Heart left ventricle (tissue), 16 donors: Measurements from ENCODE around the gene SLC10A7. TPM values are rescaled to one million over a fixed set of nuclear protein-coding genes. Genes with fewer than 3 reads are reported as not detected.

Source experiments
- ATAC-seq, 4 donors: fragments of 200-7000 bp; cut with Tn5 transposase; one replicate each; pipeline ENCODE4 v1.9.1; 2020 to 2022; ENCODE audit warnings: moderate library complexity in 4 of 4, mild to moderate bottlenecking in 3 of 4, moderate number of reproducible peaks in 1 of 4
- DNase-seq, 5 donors: peaks; one replicate each; pipeline ENCODE4 v3.0.0-alpha.2; 2020
- H3K27ac ChIP-seq, 12 donors: fragments of 200-600 bp; sonication (generic) in 4 of 12; one replicate each; pipeline versions ENCODE4 v1.5.0 to v1.8.0; 2016 to 2022; ENCODE audit warnings: mild to moderate bottlenecking in 2 of 12
- H3K27me3 ChIP-seq, 9 donors: fragments of 200-600 bp; sonication (generic) in 2 of 9; one replicate each; pipeline versions ENCODE4 v1.5.1 to v1.8.0; 2016 to 2022; ENCODE audit warnings: mild to moderate bottlenecking in 3 of 9
- H3K36me3 ChIP-seq, 9 donors: fragments of 200-600 bp; sonication (generic) in 2 of 9; one replicate each; pipeline versions ENCODE4 v1.5.0 to v1.8.0; 2018 to 2022; ENCODE audit warnings: mild to moderate bottlenecking in 2 of 9
- H3K4me1 ChIP-seq, 12 donors: fragments of 200-600 bp; sonication (generic) in 4 of 12; one replicate each; pipeline versions ENCODE4 v1.5.0 to v1.8.0; 2016 to 2022; ENCODE audit warnings: mild to moderate bottlenecking in 3 of 12
- H3K4me3 ChIP-seq, 12 donors: fragments of 200-600 bp; sonication (generic) in 4 of 12; one replicate each; pipeline versions ENCODE4 v1.5.0 to v1.8.0; 2017 to 2022; ENCODE audit warnings: mild to moderate bottlenecking in 9 of 12, moderate library complexity in 4 of 12
- H3K9me3 ChIP-seq, 12 donors: fragments of 200-600 bp; sonication (generic) in 4 of 12; one replicate each; pipeline versions ENCODE4 v1.5.0 to v1.8.0; 2016 to 2022; ENCODE audit warnings: mild to moderate bottlenecking in 1 of 12
- POLR2A ChIP-seq, 2 donors: fragments of 450-650 bp; IDR thresholded peaks; one replicate each; pipeline ENCODE4 v1.6.1; 2017; ENCODE audit warnings: antibody characterized with exemption in 2 of 2, mild to moderate bottlenecking in 2 of 2, moderate library complexity in 2 of 2
- WGBS, 4 donors: extraction: QIAGEN DNeasy Blood & Tissue Kit in 2 of 4; methylation state at CpG; one replicate each; pipeline versions ENCODE4 v1.1.5 to v1.1.7; 2013 to 2018; 5-methylcytosine and 5-hydroxymethylcytosine counted together
- intact Hi-C, 10 donors: fragments of 100-400 bp; cut with DNase I; formaldehyde crosslinking; loops; one replicate each; pipeline versions ENCODE4 v1.11.1 to v1.14.2; 2022
- polyA plus RNA-seq, 2 donors: library from polyadenylated mRNA; stranded (reverse); fragments of 200-250 nt; gene quantifications; one replicate each; pipeline ENCODE4 v1.2.3, GENCODE V29; 2013
- total RNA-seq, 9 donors: library from RNA; depleted of rRNA in 2 of 9; stranded (reverse); fragments of >200 nt in 2 of 9; fragmentation: NEBNext Ultra II Directional in 3 of 9; extraction: Animal tissue kit (Norgen Biotek cat#: 25700) in 3 of 9; gene quantifications; one replicate each; pipeline versions ENCODE4 v1.1.0 to v1.2.4, GENCODE V29; 2016 to 2023
- TF ChIP-seq, protein P1 (sequence below), 12 donors: fragments of 200-600 bp; sonication (generic) in 4 of 12; IDR thresholded peaks; one replicate each; pipeline versions ENCODE4 v1.5.0 to v1.8.0; 2018 to 2022; ENCODE audit warnings: antibody characterized with exemption in 12 of 12, mild to moderate bottlenecking in 5 of 12
- donor health status: ischemic (EF 13 %, LVEDD 7.1; RV severe dilation, severe dysfunction).
- donor health status: healthy with polysubstance abuse.
- donor health status: DM: no; HTN: yes; CAD: no.
- donor health status: DM: no; HTN: no; CAD: no.
- donor health status: ischemic (EF 25% LVEDD 6.9; RV normal size, moderate dysfunction).
- donor health status: ischemic (EF 25% LVEDD 5.7; RV mildly dilated, moderate dysfunction).
- donor health status: healthy.
- donor health status: DM: yes; HTN: yes; CAD: no.
- donor health status: ischemic (EF 35%, LVEDD 5.7; RV mildly dilated, moderate dysfunction).
- donor health status: nonischemic (EF 11% LVEDD 7.7; RV severe dilation, severe dysfunction).
- donor health status: DM: yes; HTN: yes; CAD: no.
- donor health status: PGD.
- donor health status: ischemic (EF 29% LVEDD 5.4; RV normal size, mild dysfunction).
- donor health status: nonischemic (EF 23%, LVEDD 6.1; RV moderate dilation, normal function).

The SLC10A7 gene
- total and polyA plus RNA-seq, 11 donors: 1.2 to 8.7 (median 3.1) TPM

DNA sequence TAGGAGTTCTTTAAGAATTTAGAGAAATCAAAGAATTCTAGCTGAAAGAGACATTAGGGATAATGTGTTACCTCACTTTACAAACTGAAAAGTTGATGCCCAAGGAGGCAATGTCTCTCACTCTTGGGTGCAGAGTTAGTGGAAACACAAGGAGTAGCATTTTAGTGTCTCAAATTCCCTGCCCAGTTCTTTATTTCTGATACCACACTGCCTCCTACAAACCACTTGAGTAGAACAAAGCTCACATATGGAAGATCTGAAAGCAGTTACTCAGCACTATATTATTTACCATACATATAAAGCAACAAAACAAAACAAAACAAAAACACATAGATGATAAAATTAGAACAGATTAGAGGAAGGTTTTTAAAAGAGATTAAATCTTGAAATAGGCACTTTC lies 183.2 kb downstream of the SLC10A7 start:
- H3K27me3 ChIP-seq: no peaks in the 10 kb centered on the region
- TF ChIP-seq POLR2A (IDR thresholded peaks at IDR 0.05): no peak
- TF ChIP-seq, protein P1, sequence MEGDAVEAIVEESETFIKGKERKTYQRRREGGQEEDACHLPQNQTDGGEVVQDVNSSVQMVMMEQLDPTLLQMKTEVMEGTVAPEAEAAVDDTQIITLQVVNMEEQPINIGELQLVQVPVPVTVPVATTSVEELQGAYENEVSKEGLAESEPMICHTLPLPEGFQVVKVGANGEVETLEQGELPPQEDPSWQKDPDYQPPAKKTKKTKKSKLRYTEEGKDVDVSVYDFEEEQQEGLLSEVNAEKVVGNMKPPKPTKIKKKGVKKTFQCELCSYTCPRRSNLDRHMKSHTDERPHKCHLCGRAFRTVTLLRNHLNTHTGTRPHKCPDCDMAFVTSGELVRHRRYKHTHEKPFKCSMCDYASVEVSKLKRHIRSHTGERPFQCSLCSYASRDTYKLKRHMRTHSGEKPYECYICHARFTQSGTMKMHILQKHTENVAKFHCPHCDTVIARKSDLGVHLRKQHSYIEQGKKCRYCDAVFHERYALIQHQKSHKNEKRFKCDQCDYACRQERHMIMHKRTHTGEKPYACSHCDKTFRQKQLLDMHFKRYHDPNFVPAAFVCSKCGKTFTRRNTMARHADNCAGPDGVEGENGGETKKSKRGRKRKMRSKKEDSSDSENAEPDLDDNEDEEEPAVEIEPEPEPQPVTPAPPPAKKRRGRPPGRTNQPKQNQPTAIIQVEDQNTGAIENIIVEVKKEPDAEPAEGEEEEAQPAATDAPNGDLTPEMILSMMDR (IDR thresholded peaks at IDR 0.05): peak in 5 of 12 donors; percentile 16 to 36 (median 19)
- H3K36me3 ChIP-seq: no peaks in the 10 kb centered on the region
- H3K4me1 ChIP-seq: peaks cover 0 to 13% (median 1%) of the 10 kb centered on the region in 12 donors
- intact Hi-C loops: loop anchor here in 4 of 10 donors (5.0 to 10.0 kb wide), 3 partner anchors 54 to 244 kb away; no protein-coding TSS in a partner anchor
- H3K27ac ChIP-seq: no peak overlapping the region
- no peak for DNase-seq
- H3K9me3 ChIP-seq: no peaks in the 10 kb centered on the region
- no peak overlapping the region for H3K4me3 ChIP-seq
- ATAC-seq: no peak

DNA sequence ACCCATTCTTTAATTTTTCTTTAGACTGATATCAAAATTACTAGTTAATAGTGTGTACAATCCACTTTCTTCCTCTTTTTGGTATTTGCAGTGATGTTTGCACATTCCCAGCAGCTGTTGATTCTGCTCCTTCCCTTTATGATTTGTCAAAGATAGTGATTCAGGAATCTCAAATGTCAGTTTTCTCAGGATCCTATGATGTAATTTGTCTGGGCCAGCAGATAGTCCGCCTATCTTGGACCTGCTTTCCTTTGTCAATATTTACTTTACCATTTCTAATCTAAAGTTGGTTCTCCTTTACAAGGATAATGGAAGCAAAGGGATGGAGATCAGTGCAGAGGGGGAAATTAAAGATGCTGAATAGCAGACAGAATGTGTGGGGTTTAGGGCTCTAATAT lies 185.3 kb downstream of the SLC10A7 start:
- DNase-seq (no peak), ATAC-seq (no peak)
- H3K4me1 ChIP-seq: peaks cover 0 to 13% (median 1%) of the 10 kb centered on the region in 12 donors
- no peak for TF ChIP-seq POLR2A (IDR thresholded peaks at IDR 0.05)
- TF ChIP-seq, protein P1 (IDR thresholded peaks at IDR 0.05): no peak
- intact Hi-C loops: loop anchor here in 4 of 10 donors (5.0 to 10.0 kb wide), 3 partner anchors 52 to 242 kb away; no protein-coding TSS in a partner anchor
- H3K36me3 ChIP-seq: no peaks in the 10 kb centered on the region
- WGBS, 4 donors: 58 to 77% (median 67%) methylated on average over 1 of the region's 1 CpG
- H3K27ac ChIP-seq: no peak overlapping the region
- no peak overlapping the region for H3K4me3 ChIP-seq
- H3K9me3 ChIP-seq: no peaks in the 10 kb centered on the region
- no peaks in the 10 kb centered on the region for H3K27me3 ChIP-seq

DNA sequence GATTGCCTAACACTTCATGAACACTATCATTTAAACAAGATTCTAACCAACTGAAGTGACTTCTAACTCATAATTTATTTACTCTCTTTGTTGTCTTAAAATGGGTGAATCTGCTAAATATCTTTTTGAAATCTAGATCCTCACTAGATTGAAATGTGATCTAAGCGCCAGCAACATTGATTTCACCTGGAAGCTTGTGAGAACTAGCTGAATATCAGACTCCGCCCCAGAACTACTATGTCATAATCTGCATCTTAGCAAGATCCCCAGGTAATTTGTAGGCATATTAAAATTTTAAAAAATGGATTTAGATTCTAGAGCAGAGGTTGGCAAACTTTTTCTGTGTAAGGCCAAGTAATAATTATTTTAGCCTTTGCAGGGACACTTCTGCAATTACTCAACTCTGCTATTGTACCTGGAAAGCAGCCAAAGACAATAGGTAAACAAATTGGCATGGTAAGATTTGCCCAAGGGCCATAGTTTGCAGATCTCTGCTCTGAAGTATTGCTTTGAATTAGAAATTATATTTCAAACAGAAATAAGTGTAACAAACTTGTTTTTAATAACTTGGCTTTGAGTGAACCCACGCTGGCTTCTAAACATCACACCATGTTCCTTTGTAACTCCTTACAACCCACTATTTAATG lies 185.9 kb downstream of the SLC10A7 start:
- intact Hi-C loops: loop anchor here in 5 of 10 donors (2.0 to 10.0 kb wide), 4 partner anchors 51 to 241 kb away; no protein-coding TSS in a partner anchor
- Histone ChIP-seq H3K4me3 (no peak overlapping the region), H3K4me1 (peaks cover 0 to 13% (median 1%) of the 10 kb centered on the region in 12 donors), H3K9me3 (no peaks in the 10 kb centered on the region), H3K36me3 (no peaks in the 10 kb centered on the region), H3K27ac (peak overlapping the region in 1 of 12 donors; percentile 13), H3K27me3 (no peaks in the 10 kb centered on the region)
- ATAC-seq: no peak
- 91 to 95% (median 93%) methylated on average over 3 of the region's 3 CpGs for WGBS, 4 donors
- DNase-seq: no peak
- TF ChIP-seq, protein P1 (IDR thresholded peaks at IDR 0.05): no peak

DNA sequence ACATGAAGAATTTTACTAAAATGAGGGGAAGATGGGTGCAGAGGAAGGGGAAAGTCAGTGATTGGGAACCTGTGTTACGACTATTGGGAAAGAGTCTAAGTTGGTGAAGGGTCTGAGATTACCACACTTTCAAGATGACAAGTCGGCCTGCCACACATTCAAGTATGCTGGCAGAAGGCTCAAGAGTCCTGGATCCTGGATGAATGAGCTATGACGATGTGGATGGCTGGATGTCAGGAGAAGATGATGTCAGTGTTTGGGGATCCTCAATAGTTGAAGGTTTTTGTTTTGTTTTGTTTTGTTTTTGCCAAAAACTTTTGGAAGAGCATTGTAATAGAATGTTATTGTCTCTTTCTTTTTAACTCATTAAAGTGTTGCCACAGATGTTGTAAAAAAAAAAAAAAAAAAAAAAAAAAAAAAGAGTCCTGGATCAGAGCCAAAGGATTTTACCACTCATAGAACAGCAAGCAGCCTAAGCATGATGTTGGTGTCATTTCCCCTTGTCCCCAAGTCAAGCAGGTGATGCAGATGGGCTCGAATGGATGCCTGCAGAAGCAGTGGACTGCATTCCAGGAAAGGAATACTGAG lies 186.8 kb downstream of the SLC10A7 start:
- intact Hi-C loops: loop anchor here in 5 of 10 donors (2.0 to 10.0 kb wide), 5 partner anchors 50 to 240 kb away; no protein-coding TSS in a partner anchor

More for the DNA sequence above, 186.8 kb downstream of the SLC10A7 start:
- Histone ChIP-seq H3K9me3 (no peaks in the 10 kb centered on the region), H3K27me3 (no peaks in the 10 kb centered on the region), H3K4me3 (no peak overlapping the region), H3K4me1 (peaks cover 0 to 13% (median 1%) of the 10 kb centered on the region in 12 donors), H3K27ac (no peak overlapping the region), H3K36me3 (no peaks in the 10 kb centered on the region)
- no peak for ATAC-seq
- WGBS, 4 donors: 58 to 66% (median 59%) methylated on average over 4 of the region's 4 CpGs
- no peak for DNase-seq
- TF ChIP-seq, protein P1 (IDR thresholded peaks at IDR 0.05): no peak
- no peak for TF ChIP-seq POLR2A (IDR thresholded peaks at IDR 0.05)
